CD8-positive, alpha-beta memory T cell (primary cell): ENCODE data around the gene GRK3. TPM values are rescaled to one million over a fixed set of nuclear protein-coding genes. Genes with fewer than 3 reads are reported as not detected.
A peak's percentile ranks its signal among the peaks of the same experiment; 100 is the strongest.

Source experiments
- CTCF ChIA-PET: fragments of 350-600 bp; sonication (Branson Sonifier 250); formaldehyde crosslinking; loops from one replicate; lab custom pipeline; 2021; ENCODE audit warnings: antibody characterized with exemption; lab: Charles Lee
- POLR2A ChIA-PET: fragments of 350-600 bp; sonication (Branson Sonifier 250); formaldehyde crosslinking; loops from one replicate; lab custom pipeline; 2021; ENCODE audit warnings: antibody characterized with exemption; lab: Charles Lee
- DNase-seq, 5 donors: peaks; one replicate each; pipeline versions ENCODE4 v3.0.0 to v3.0.0-alpha.2; 2020 to 2022; ENCODE audit warnings: mixed read lengths in 1 of 5
- H3K27ac ChIP-seq: one replicate; pipeline ENCODE4 v1.7.0; 2013; ENCODE audit warnings: low read depth, mild to moderate bottlenecking, low read length, moderate library complexity
- H3K27me3 ChIP-seq: 2 replicates; pipeline ENCODE4 v1.7.0; 2013; ENCODE audit warnings: low read length, mild to moderate bottlenecking; ENCODE audit not compliant: insufficient read depth, poor library complexity, severe bottlenecking
- H3K36me3 ChIP-seq: 2 replicates; pipeline ENCODE4 v1.7.0; 2013; ENCODE audit warnings: mild to moderate bottlenecking, low read length, moderate library complexity; ENCODE audit not compliant: insufficient read depth
- H3K4me1 ChIP-seq: 2 replicates; pipeline ENCODE4 v1.7.0; 2013; ENCODE audit warnings: mild to moderate bottlenecking, low read length, moderate library complexity; ENCODE audit not compliant: insufficient read depth
- H3K4me3 ChIP-seq: 2 replicates; pipeline ENCODE4 v1.7.0; 2013; ENCODE audit warnings: mild to moderate bottlenecking, low read length
- H3K9me3 ChIP-seq: 2 replicates; pipeline ENCODE4 v1.7.0; 2013; ENCODE audit warnings: mild to moderate bottlenecking, low read length
- H3K27ac Mint-ChIP-seq, 8 donors: one replicate each; pipeline ENCODE4 v1.8.0; 2020 to 2021; ENCODE audit warnings: mixed read lengths in 8 of 8, mild to moderate bottlenecking in 6 of 8, inconsistent platforms in 3 of 8, moderate library complexity in 3 of 8
- H3K27me3 Mint-ChIP-seq, 2 donors: one replicate each; pipeline ENCODE4 v1.8.0; 2020 to 2021; ENCODE audit warnings: mixed read lengths in 2 of 2, mild to moderate bottlenecking in 1 of 2, moderate library complexity in 1 of 2
- H3K36me3 Mint-ChIP-seq, 3 donors: one replicate each; pipeline ENCODE4 v1.8.0; 2020 to 2021; ENCODE audit warnings: mixed read lengths in 3 of 3, inconsistent platforms in 1 of 3, mild to moderate bottlenecking in 1 of 3
- H3K4me1 Mint-ChIP-seq, 3 donors: one replicate each; pipeline ENCODE4 v1.8.0; 2020 to 2021; ENCODE audit warnings: mixed read lengths in 3 of 3, inconsistent platforms in 1 of 3, mild to moderate bottlenecking in 1 of 3
- H3K4me3 Mint-ChIP-seq, 7 donors: one replicate each; pipeline ENCODE4 v1.8.0; 2020 to 2021; ENCODE audit warnings: mixed read lengths in 7 of 7, mild to moderate bottlenecking in 6 of 7, moderate library complexity in 4 of 7, inconsistent platforms in 2 of 7
- H3K9me3 Mint-ChIP-seq, 5 donors: one replicate each; pipeline ENCODE4 v1.8.0; 2020 to 2022; ENCODE audit warnings: mixed read lengths in 5 of 5, mild to moderate bottlenecking in 3 of 5, moderate library complexity in 2 of 5, inconsistent platforms in 1 of 5
- polyA plus RNA-seq: library from polyadenylated mRNA; unstranded; fragments of 300-500 nt; fragmentation: Illumina TruSeq; gene quantifications from one replicate; pipeline ENCODE4 v1.2.3, GENCODE V29; 2021
- total RNA-seq, 2 experiments: library from RNA; stranded (reverse); gene quantifications; one replicate each; pipeline ENCODE4 v1.2.3, GENCODE V29; 2021

GRK3 gene
- total and polyA plus RNA-seq, 3 experiments from 2014 or later: 0.26 to 9.4 (median 8.3) TPM

DNA sequence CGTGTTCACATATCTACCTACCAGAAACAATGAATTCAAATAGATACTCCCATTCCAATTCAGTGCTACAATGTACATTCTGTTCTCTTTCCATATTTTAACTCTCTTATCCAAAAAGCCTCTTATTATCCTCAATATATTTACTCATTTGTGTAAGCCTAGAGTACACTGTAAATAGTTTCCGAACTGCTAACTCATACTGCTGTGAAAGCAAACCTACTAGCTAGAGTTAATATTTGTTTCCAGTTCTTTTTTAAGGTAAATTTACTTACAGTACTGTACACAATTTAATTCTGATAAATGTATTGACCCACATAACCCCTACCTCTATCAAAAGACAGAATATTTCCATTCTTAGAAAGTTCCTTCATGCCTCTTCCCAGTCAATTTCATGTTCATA, 71.8 kb downstream of the GRK3 start:
- ChIA-PET POLR2A (no interaction called here), CTCF (no interaction called here)
- H3K9me3 ChIP-seq: no peaks in the 10 kb centered on the region
- Mint-ChIP-seq H3K27ac (no peak overlapping the region), H3K4me3 (no peak overlapping the region), H3K36me3 (peaks cover 1 to 23% (median 3%) of the 10 kb centered on the region in 3 donors), H3K4me1 (no peaks in the 10 kb centered on the region), H3K27me3 (peaks cover 0 to 2% of the 10 kb centered on the region in 2 donors), H3K9me3 (peaks cover 2 to 7% (median 5%) of the 10 kb centered on the region in 5 donors)
- no peaks in the 10 kb centered on the region for H3K36me3 ChIP-seq
- no peak for DNase-seq
- no peaks in the 10 kb centered on the region for H3K4me1 ChIP-seq
- no peak overlapping the region for H3K27ac ChIP-seq
- H3K27me3 ChIP-seq: no peaks in the 10 kb centered on the region
- no peak overlapping the region for H3K4me3 ChIP-seq

- Mint-ChIP-seq H3K4me1 (no peaks in the 10 kb centered on the region), H3K9me3 (peaks cover 2 to 7% (median 6%) of the 10 kb centered on the region in 5 donors), H3K4me3 (no peak overlapping the region), H3K36me3 (peaks cover 1 to 27% (median 6%) of the 10 kb centered on the region in 3 donors), H3K27ac (no peak overlapping the region), H3K27me3 (peaks cover 0 to 2% of the 10 kb centered on the region in 2 donors)
- DNase-seq: no peak
- H3K27me3 ChIP-seq: no peaks in the 10 kb centered on the region
- no peaks in the 10 kb centered on the region for H3K36me3 ChIP-seq
- ChIA-PET POLR2A (no interaction called here), CTCF (no interaction called here)
- H3K4me3 ChIP-seq: no peak overlapping the region
- no peaks in the 10 kb centered on the region for H3K9me3 ChIP-seq
- no peak overlapping the region for H3K27ac ChIP-seq
- no peaks in the 10 kb centered on the region for H3K4me1 ChIP-seq
Observed at GRCh38 chr22:25637032-25637431, 72.6 kb downstream of the GRK3 start.

DNA sequence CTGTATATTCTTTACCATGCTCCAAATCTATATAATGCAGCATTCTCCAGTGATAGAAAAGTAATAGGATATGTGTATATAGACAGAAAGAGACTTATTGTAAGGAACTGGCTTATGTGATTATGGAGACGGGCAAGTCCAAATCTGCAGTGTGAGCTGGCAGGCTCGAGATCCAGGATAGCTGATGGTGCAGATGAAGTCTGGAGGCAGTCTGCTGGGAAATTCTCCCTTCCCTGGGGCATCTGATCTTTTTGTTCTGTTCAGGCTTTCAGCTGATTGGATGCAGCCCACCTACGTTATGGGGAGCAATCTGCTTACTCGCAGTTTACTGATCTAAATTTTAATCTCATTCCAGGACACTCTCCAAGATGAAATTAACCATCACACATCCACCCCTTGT, 73.2 kb downstream of the GRK3 start:
- H3K27me3 ChIP-seq: no peaks in the 10 kb centered on the region
- H3K27ac Mint-ChIP-seq: no peak overlapping the region
- no peak overlapping the region for H3K4me3 ChIP-seq
- no peak overlapping the region for H3K4me3 Mint-ChIP-seq
- peaks cover 1 to 27% (median 6%) of the 10 kb centered on the region in 3 donors for H3K36me3 Mint-ChIP-seq
- peaks cover 0 to 2% of the 10 kb centered on the region in 2 donors for H3K27me3 Mint-ChIP-seq
- no peaks in the 10 kb centered on the region for H3K36me3 ChIP-seq
- ChIA-PET CTCF (no interaction called here), POLR2A (no interaction called here)
- no peaks in the 10 kb centered on the region for H3K4me1 ChIP-seq
- H3K9me3 Mint-ChIP-seq: peaks cover 2 to 7% (median 6%) of the 10 kb centered on the region in 5 donors
- no peaks in the 10 kb centered on the region for H3K9me3 ChIP-seq
- H3K27ac ChIP-seq: no peak overlapping the region
- H3K4me1 Mint-ChIP-seq: no peaks in the 10 kb centered on the region
- DNase-seq: no peak

DNA sequence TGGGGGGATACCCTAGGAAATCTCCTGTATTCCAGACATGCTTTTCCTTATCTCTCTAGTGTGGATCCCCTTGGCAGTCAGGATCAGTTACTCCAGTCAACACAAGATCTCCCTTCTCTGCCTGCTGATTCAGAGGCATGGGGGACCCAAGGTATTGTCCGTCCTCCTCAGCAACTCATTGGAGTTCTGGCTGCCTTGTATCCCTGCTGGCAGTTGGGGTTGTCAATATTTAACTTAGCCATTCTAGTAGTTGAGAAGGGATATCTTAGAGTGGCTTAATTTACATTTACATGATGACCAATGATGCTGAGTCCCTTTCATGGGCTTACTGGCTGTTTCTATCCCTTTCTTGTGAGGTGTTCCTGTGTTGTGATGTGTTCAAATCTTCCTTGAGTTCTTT, 74.2 kb downstream of the GRK3 start:
- Histone ChIP-seq H3K36me3 (no peaks in the 10 kb centered on the region), H3K9me3 (no peaks in the 10 kb centered on the region), H3K4me1 (no peaks in the 10 kb centered on the region), H3K27me3 (no peaks in the 10 kb centered on the region), H3K4me3 (no peak overlapping the region), H3K27ac (no peak overlapping the region)
- H3K4me3 Mint-ChIP-seq: no peak overlapping the region
- H3K27me3 Mint-ChIP-seq: peaks cover under 1 to 2% of the 10 kb centered on the region in 2 donors
- peaks cover 2 to 7% (median 6%) of the 10 kb centered on the region in 5 donors for H3K9me3 Mint-ChIP-seq
- no peaks in the 10 kb centered on the region for H3K4me1 Mint-ChIP-seq
- POLR2A ChIA-PET: no interaction called here
- peaks cover 1 to 33% (median 6%) of the 10 kb centered on the region in 3 donors for H3K36me3 Mint-ChIP-seq
- peak overlapping the region in 1 of 8 donors; percentile 58 for H3K27ac Mint-ChIP-seq
- no peak for DNase-seq
- CTCF ChIA-PET: no interaction called here

GRCh38 chr22:25641650-25642049, 77.2 kb downstream of the GRK3 start:
- Mint-ChIP-seq H3K36me3 (peaks cover 1 to 37% (median 9%) of the 10 kb centered on the region in 3 donors), H3K27ac (no peak overlapping the region), H3K4me3 (no peak overlapping the region), H3K27me3 (peaks cover 2 to 5% of the 10 kb centered on the region in 2 donors), H3K9me3 (peaks cover 2 to 7% (median 6%) of the 10 kb centered on the region in 5 donors), H3K4me1 (no peaks in the 10 kb centered on the region)
- Histone ChIP-seq H3K27ac (no peak overlapping the region), H3K4me1 (no peaks in the 10 kb centered on the region), H3K27me3 (no peaks in the 10 kb centered on the region), H3K9me3 (no peaks in the 10 kb centered on the region), H3K4me3 (no peak overlapping the region), H3K36me3 (no peaks in the 10 kb centered on the region)
- DNase-seq: no peak
- ChIA-PET CTCF (no interaction called here), POLR2A (no interaction called here)

- CTCF ChIA-PET: no interaction called here
- H3K9me3 Mint-ChIP-seq: peaks cover 2 to 7% (median 6%) of the 10 kb centered on the region in 5 donors
Observed at GRCh38 chr22:25643232-25644000, 78.9 kb downstream of the GRK3 start.

GRCh38 chr22:25644122-25644521, 79.6 kb downstream of the GRK3 start:
- ChIA-PET POLR2A (no interaction called here), CTCF (no interaction called here)
- Mint-ChIP-seq H3K36me3 (peaks cover 0 to 21% (median 9%) of the 10 kb centered on the region in 3 donors), H3K9me3 (peaks cover 2 to 7% (median 6%) of the 10 kb centered on the region in 5 donors), H3K27ac (no peak overlapping the region), H3K4me3 (no peak overlapping the region), H3K27me3 (peaks cover 2 to 5% of the 10 kb centered on the region in 2 donors), H3K4me1 (no peaks in the 10 kb centered on the region)
- Histone ChIP-seq H3K9me3 (no peaks in the 10 kb centered on the region), H3K27me3 (no peaks in the 10 kb centered on the region), H3K4me3 (no peak overlapping the region), H3K4me1 (no peaks in the 10 kb centered on the region), H3K36me3 (no peaks in the 10 kb centered on the region), H3K27ac (no peak overlapping the region)
- DNase-seq: no peak

More at GRCh38 chr22:25643232-25644000, 78.9 kb downstream of the GRK3 start:
- DNase-seq: no peak
- Histone ChIP-seq H3K9me3 (no peaks in the 10 kb centered on the region), H3K27ac (no peak overlapping the region), H3K27me3 (no peaks in the 10 kb centered on the region), H3K4me1 (no peaks in the 10 kb centered on the region), H3K36me3 (no peaks in the 10 kb centered on the region), H3K4me3 (no peak overlapping the region)
- Mint-ChIP-seq H3K27ac (peak overlapping the region in 1 of 8 donors; percentile 9), H3K27me3 (peaks cover 2 to 5% of the 10 kb centered on the region in 2 donors), H3K4me1 (no peaks in the 10 kb centered on the region), H3K4me3 (no peak overlapping the region), H3K36me3 (peaks cover 0 to 26% (median 9%) of the 10 kb centered on the region in 3 donors)
- POLR2A ChIA-PET: no interaction called here

DNA sequence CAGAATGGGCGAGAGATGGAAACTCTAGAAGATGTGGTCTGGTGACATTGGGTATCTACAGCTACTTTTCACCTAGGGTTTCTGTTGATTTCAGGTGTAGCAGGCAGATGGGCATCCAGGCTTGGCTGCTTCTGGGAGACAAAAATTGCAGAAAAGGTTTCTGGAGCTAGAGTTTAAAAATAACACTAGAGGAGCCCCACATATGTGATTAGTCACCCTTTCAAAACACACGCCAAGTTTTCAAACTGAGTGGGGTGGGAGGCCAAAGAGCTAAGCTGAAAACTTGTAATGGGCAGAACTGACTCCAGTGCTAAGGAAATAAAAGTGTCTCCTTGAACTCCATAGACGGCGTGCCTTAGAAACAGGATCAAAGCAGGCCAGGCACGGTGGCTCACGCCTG, 80.8 kb downstream of the GRK3 start:
- ChIA-PET CTCF (no interaction called here), POLR2A (no interaction called here)
- H3K4me3 Mint-ChIP-seq: no peak overlapping the region
- H3K27ac ChIP-seq: no peak overlapping the region
- no peak for DNase-seq
- no peaks in the 10 kb centered on the region for H3K36me3 ChIP-seq
- peaks cover 0 to 5% of the 10 kb centered on the region in 2 donors for H3K27me3 Mint-ChIP-seq
- no peaks in the 10 kb centered on the region for H3K27me3 ChIP-seq
- peaks cover 0 to 16% (median 9%) of the 10 kb centered on the region in 3 donors for H3K36me3 Mint-ChIP-seq
- peak overlapping the region in 1 of 8 donors; percentile 34 for H3K27ac Mint-ChIP-seq
- H3K4me1 Mint-ChIP-seq: no peaks in the 10 kb centered on the region
- H3K9me3 Mint-ChIP-seq: peaks cover 0 to 6% (median 0%) of the 10 kb centered on the region in 5 donors
- H3K9me3 ChIP-seq: no peaks in the 10 kb centered on the region
- H3K4me3 ChIP-seq: no peak overlapping the region
- no peaks in the 10 kb centered on the region for H3K4me1 ChIP-seq
